HepG2 (cell line): ENCODE measurements around the gene GRK4. TPM values are rescaled to one million over a fixed set of nuclear protein-coding genes. Genes with fewer than 3 reads are reported as not detected.

Experiments used
- ATAC-seq: fragments of 200-7000 bp; cut with Tn5 transposase; 3 replicates; pipeline ENCODE4 v1.9.1; 2020; ENCODE audit warnings: mild to moderate bottlenecking, moderate library complexity
- BruUV-seq: library from RNA; stranded (reverse); fragments of 400-500 nt; replicated peaks from 2 replicates; lab custom pipeline; 2021; lab: Mats Ljungman, UMichigan
- CTCF ChIA-PET: fragments of 300-600 bp; formaldehyde crosslinking; extraction: SDS; loops from one replicate; lab custom pipeline; 2021; ENCODE audit warnings: low total read pairs, inconsistent platforms, low intra/inter-chr PET ratio; lab: Yijun Ruan, JAX
- POLR2A ChIA-PET: fragments of 350-600 bp; sonication (Branson Sonifier 250); formaldehyde crosslinking; loops from one replicate; lab custom pipeline; 2020; ENCODE audit warnings: antibody characterized with exemption, inconsistent platforms; lab: Yijun Ruan, JAX
- DNase-seq: peaks from one replicate; pipeline ENCODE4 v3.0.0-alpha.2; 2015; ENCODE audit warnings: low spot score
- FAIRE-seq: peaks from 3 replicates; lab custom pipeline; 2011; peaks lifted over from hg19 to GRCh38; lab: Jason Lieb, UNC
- H2AFZ ChIP-seq: one replicate; pipeline ENCODE4 v1.6.1; 2011; ENCODE audit warnings: low read length, inconsistent platforms
- H3K27ac ChIP-seq: fragments of 300-600 bp; 3 replicates; pipeline ENCODE4 v1.8.0; 2011; ENCODE audit warnings: mixed run types, mild to moderate bottlenecking, mixed read lengths, low read length, inconsistent platforms; ENCODE audit not compliant: insufficient read depth; ENCODE audit errors: extremely low read length
- H3K27me3 ChIP-seq, 2 experiments: fragments of 200-600 bp in 1 of 2; 2 replicates in 1 of 2; 3 replicates in 1 of 2; pipeline versions ENCODE4 v1.6.0 to v1.8.0; 2011; ENCODE audit warnings: low read length in 2 of 2, mild to moderate bottlenecking in 2 of 2, moderate library complexity in 2 of 2, inconsistent platforms in 1 of 2; ENCODE audit not compliant: insufficient read depth in 2 of 2, control insufficient read depth in 1 of 2
- H3K36me3 ChIP-seq, 2 experiments: fragments of 200-600 bp in 1 of 2; replicated peaks in 1 of 2; 2 replicates in 1 of 2; 3 replicates in 1 of 2; pipeline versions ENCODE4 v1.5.1 to v1.8.0; 2011; ENCODE audit warnings: low read length in 2 of 2, inconsistent platforms in 1 of 2; ENCODE audit not compliant: insufficient read depth in 2 of 2, control insufficient read depth in 1 of 2
- H3K4me1 ChIP-seq: 2 replicates; pipeline ENCODE4 v1.5.1; 2012; ENCODE audit warnings: low read length, inconsistent platforms; ENCODE audit not compliant: insufficient read depth
- H3K4me2 ChIP-seq: 2 replicates; pipeline ENCODE4 v1.6.0; 2011; ENCODE audit warnings: low read depth, low read length, inconsistent platforms
- H3K4me3 ChIP-seq, 3 experiments: fragments of 200-600 bp in 1 of 3; sonication (generic), shearing (Covaris generic) in 1 of 3; replicated peaks in 1 of 3; 2 replicates each; pipeline ENCODE4 v1.5.1; 2011 to 2016; ENCODE audit warnings: low read length in 3 of 3, inconsistent platforms in 2 of 3, low read depth in 2 of 3, mild to moderate bottlenecking in 2 of 3, control low read depth in 1 of 3, mixed read lengths in 1 of 3; ENCODE audit not compliant: insufficient read depth in 1 of 3
- H3K79me2 ChIP-seq: one replicate; pipeline ENCODE4 v1.6.1; 2011; ENCODE audit warnings: low read length, inconsistent platforms; ENCODE audit not compliant: insufficient read depth
- H3K9ac ChIP-seq: 2 replicates; pipeline ENCODE4 v1.6.0; 2011; ENCODE audit warnings: mild to moderate bottlenecking, low read depth, low read length, inconsistent platforms; ENCODE audit not compliant: insufficient read depth
- H3K9me3 ChIP-seq: 2 replicates; pipeline ENCODE4 v1.5.1; 2012; ENCODE audit warnings: mild to moderate bottlenecking, low read length
- H4K20me1 ChIP-seq: 2 replicates; pipeline ENCODE4 v1.6.0; 2011; ENCODE audit warnings: inconsistent platforms, mild to moderate bottlenecking, low read length, moderate library complexity; ENCODE audit not compliant: insufficient read depth
- ARID2 ChIP-seq: sonication (generic); formaldehyde crosslinking; IDR thresholded peaks from 2 replicates; pipeline ENCODE4 v1.8.1; 2022; ENCODE audit warnings: mild to moderate bottlenecking, missing genetic modification reagents, borderline replicate concordance
- HMG20A ChIP-seq: IDR thresholded peaks from 2 replicates; pipeline ENCODE4 v1.6.1; 2016; ENCODE audit warnings: borderline replicate concordance
- HOXA3 ChIP-seq: sonication (generic); formaldehyde crosslinking; IDR thresholded peaks from 2 replicates; pipeline ENCODE4 v1.5.0; 2020; ENCODE audit warnings: missing genetic modification reagents
- IKZF1 ChIP-seq: fragments of 450-650 bp; IDR thresholded peaks from 2 replicates; pipeline ENCODE4 v1.7.1; 2016
- NFE2 ChIP-seq: sonication (generic); formaldehyde crosslinking; IDR thresholded peaks from 2 replicates; pipeline ENCODE4 v1.4.0; 2020; ENCODE audit warnings: missing genetic modification reagents
- NR1H2 ChIP-seq: sonication (generic); formaldehyde crosslinking; IDR thresholded peaks from 2 replicates; pipeline ENCODE4 v1.8.1; 2022; ENCODE audit warnings: low read depth, missing genetic modification reagents, borderline replicate concordance
- RNF2 ChIP-seq: fragments of 450-650 bp; conservative IDR thresholded peaks from 2 replicates; pipeline ENCODE4 v1.6.1; 2016; ENCODE audit warnings: low read depth
- SMARCE1 ChIP-seq: fragments of 450-650 bp; IDR thresholded peaks from 2 replicates; pipeline ENCODE4 v1.6.1; 2017; ENCODE audit warnings: borderline replicate concordance
- SNAPC2 ChIP-seq: sonication (generic); formaldehyde crosslinking; IDR thresholded peaks from 2 replicates; pipeline ENCODE4 v1.8.1; 2022; ENCODE audit warnings: mild to moderate bottlenecking, missing genetic modification reagents
- TBX3 ChIP-seq: fragments of 450-650 bp; IDR thresholded peaks from 2 replicates; pipeline ENCODE4 v1.6.1; 2017; ENCODE audit warnings: antibody characterized with exemption, mild to moderate bottlenecking, inconsistent platforms, borderline replicate concordance
- ZFP41 ChIP-seq: sonication (generic); formaldehyde crosslinking; IDR thresholded peaks from 2 replicates; pipeline ENCODE4 v1.4.0; 2020; ENCODE audit warnings: mild to moderate bottlenecking, missing genetic modification reagents, borderline replicate concordance
- ZNF10 ChIP-seq: sonication (generic); formaldehyde crosslinking; IDR thresholded peaks from 2 replicates; pipeline ENCODE4 v1.4.0; 2020; ENCODE audit warnings: mild to moderate bottlenecking, low read depth, missing genetic modification reagents, borderline replicate concordance
- ZNF432 ChIP-seq: sonication (generic); formaldehyde crosslinking; IDR thresholded peaks from 2 replicates; pipeline ENCODE4 v1.5.0; 2020; ENCODE audit warnings: missing genetic modification reagents, mild to moderate bottlenecking, borderline replicate concordance
- ZNF598 ChIP-seq: sonication (generic); formaldehyde crosslinking; IDR thresholded peaks from 2 replicates; pipeline ENCODE4 v1.5.1; 2020; ENCODE audit warnings: mild to moderate bottlenecking, missing genetic modification reagents, borderline replicate concordance
- WGBS: methylation state at CpG from one replicate; pipeline ENCODE4 v1.1.6; 2017; ENCODE audit warnings: low lambda C conversion rate; 5-methylcytosine and 5-hydroxymethylcytosine counted together
- in situ Hi-C: cut with HindIII; loops from 2 replicates; pipeline ENCODE4 v1.10.0; 2017; ENCODE audit warnings: low pct_unique_long_range_greater_than_20kb; ENCODE audit not compliant: extremely low pct_ligation_motif_present
- intact Hi-C: fragments of 100-400 bp; cut with micrococcal nuclease; formaldehyde crosslinking; loops from one replicate; pipeline ENCODE4 v1.10.0; 2022; ENCODE audit not compliant: unreplicated experiment
- polyA plus RNA-seq, 8 experiments: library from polyadenylated mRNA; depleted of rRNA in 3 of 8; stranded (reverse) in 7 of 8; unstranded in 1 of 8; fragments of >200 nt; fragmentation: Illumina TruSeq in 4 of 8; extraction: Trizol in 4 of 8; gene quantifications; 2 replicates each; pipeline versions ENCODE4 v1.2.1 to v1.2.3, GENCODE V29; 2011 to 2016; ENCODE audit warnings: low read depth in 4 of 8, missing spikeins in 1 of 8, mixed read lengths in 1 of 8; ENCODE audit not compliant: insufficient read depth in 1 of 8
- total RNA-seq, 5 experiments: library from RNA; depleted of rRNA; stranded (reverse); fragments of >200 nt; fragmentation: Illumina TruSeq; extraction: Trizol; gene quantifications; 2 replicates each; pipeline ENCODE4 v1.2.3, GENCODE V29; 2016; ENCODE audit warnings: low read depth in 1 of 5
- TF ChIP-seq, protein P1 (sequence below): sonication (generic); formaldehyde crosslinking; IDR thresholded peaks from 2 replicates; pipeline ENCODE4 v1.5.0; 2020; ENCODE audit warnings: missing genetic modification reagents

Gene GRK4
- total and polyA plus RNA-seq, 2 of the 13 experiments (the other 11 are each of a cell fraction or from before 2014, with no cell fraction given) = 1.8 to 2.0 TPM

GRCh38 chr4:3043282-3044020 is 80.1 kb downstream of the GRK4 start:
- intact Hi-C loops (no loop called here), in situ Hi-C loops (no loop called here)
- Histone ChIP-seq H3K4me1 (peaks cover 53% of the 10 kb centered on the region), H3K9me3 (no peaks in the 10 kb centered on the region), H3K27me3 (peaks cover 2 to 16% of the 10 kb centered on the region in 2 experiments; a peak in 2 of 5 replicates), H2AFZ (no peak overlapping the region), H3K4me2 (no peak overlapping the region), H3K79me2 (no peaks in the 10 kb centered on the region), H3K27ac (no peak overlapping the region), H3K36me3 (no peaks in the 10 kb centered on the region), H3K9ac (no peak overlapping the region), H4K20me1 (no peaks in the 10 kb centered on the region), H3K4me3 (no peak overlapping the region)
- CTCF ChIA-PET = no interaction called here
- ATAC-seq = no peak
- BruUV-seq = no TSS peak
- WGBS = 82% methylated on average over 9 of the region's 11 CpGs
- no peak for FAIRE-seq
- POLR2A ChIA-PET = no interaction called here
- TF ChIP-seq ZFP41 (CRISPR knock-in tag) (no peak), RNF2 (no peak), ZNF598 (CRISPR knock-in tag) (no peak), SNAPC2 (CRISPR knock-in tag) (no peak), ARID2 (CRISPR knock-in tag) (no peak), TBX3 (no peak), ZNF432 (CRISPR knock-in tag) (no peak), NFE2 (CRISPR knock-in tag) (no peak), ZNF10 (CRISPR knock-in tag) (no peak), HMG20A (CRISPR knock-in tag) (no peak), IKZF1 (no peak), HOXA3 (CRISPR knock-in tag) (no peak), SMARCE1 (no peak), NR1H2 (CRISPR knock-in tag) (no peak)
- TF ChIP-seq, protein P1, sequence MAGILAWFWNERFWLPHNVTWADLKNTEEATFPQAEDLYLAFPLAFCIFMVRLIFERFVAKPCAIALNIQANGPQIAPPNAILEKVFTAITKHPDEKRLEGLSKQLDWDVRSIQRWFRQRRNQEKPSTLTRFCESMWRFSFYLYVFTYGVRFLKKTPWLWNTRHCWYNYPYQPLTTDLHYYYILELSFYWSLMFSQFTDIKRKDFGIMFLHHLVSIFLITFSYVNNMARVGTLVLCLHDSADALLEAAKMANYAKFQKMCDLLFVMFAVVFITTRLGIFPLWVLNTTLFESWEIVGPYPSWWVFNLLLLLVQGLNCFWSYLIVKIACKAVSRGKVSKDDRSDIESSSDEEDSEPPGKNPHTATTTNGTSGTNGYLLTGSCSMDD (CRISPR knock-in tag) = no peak
- no peak for DNase-seq
